Measurements from ENCODE around the gene LAIR1. TPM values are rescaled to one million over a fixed set of nuclear protein-coding genes. Genes with fewer than 3 reads are reported as not detected.

LAIR1 gene
- not detected in 2 replicates for polyA plus RNA-seq (2011; rRNA removed)
- not detected in 2 replicates for polyA minus RNA-seq (2011; rRNA and poly(A)+ RNA removed)

- CTCF ChIA-PET, result interaction anchor here (1.1 kb wide), 1 partner anchor 26 kb away, joined by 4 read pairs; no protein-coding TSS in a partner anchor
- Histone ChIP-seq H3K27me3 (ENCODE audit: control insufficient read depth, insufficient read depth, low read length) (no peaks in the 10 kb centered on the region), H3K36me3 (ENCODE audit: control insufficient read depth, insufficient read depth, low read length) (no peaks in the 10 kb centered on the region), H3K4me3 (ENCODE audit: low read depth, low read length) (no peak within 1 kb of the TSS)
- no peak for DNase-seq (ENCODE audit: low read depth)
- POLR2A ChIA-PET, result no interaction called here
- TF ChIP-seq, protein P1, sequence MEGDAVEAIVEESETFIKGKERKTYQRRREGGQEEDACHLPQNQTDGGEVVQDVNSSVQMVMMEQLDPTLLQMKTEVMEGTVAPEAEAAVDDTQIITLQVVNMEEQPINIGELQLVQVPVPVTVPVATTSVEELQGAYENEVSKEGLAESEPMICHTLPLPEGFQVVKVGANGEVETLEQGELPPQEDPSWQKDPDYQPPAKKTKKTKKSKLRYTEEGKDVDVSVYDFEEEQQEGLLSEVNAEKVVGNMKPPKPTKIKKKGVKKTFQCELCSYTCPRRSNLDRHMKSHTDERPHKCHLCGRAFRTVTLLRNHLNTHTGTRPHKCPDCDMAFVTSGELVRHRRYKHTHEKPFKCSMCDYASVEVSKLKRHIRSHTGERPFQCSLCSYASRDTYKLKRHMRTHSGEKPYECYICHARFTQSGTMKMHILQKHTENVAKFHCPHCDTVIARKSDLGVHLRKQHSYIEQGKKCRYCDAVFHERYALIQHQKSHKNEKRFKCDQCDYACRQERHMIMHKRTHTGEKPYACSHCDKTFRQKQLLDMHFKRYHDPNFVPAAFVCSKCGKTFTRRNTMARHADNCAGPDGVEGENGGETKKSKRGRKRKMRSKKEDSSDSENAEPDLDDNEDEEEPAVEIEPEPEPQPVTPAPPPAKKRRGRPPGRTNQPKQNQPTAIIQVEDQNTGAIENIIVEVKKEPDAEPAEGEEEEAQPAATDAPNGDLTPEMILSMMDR (IDR thresholded peaks at IDR 0.05; ENCODE audit: insufficient read depth, low read depth, low read length), result no peak
Measured at GRCh38 chr19:54364775-54365257, at the start of gene LAIR1. Gene LAIR1 (minus strand): TSS chr19:54364931. CDS start chr19:54364804, 127 bp downstream.

GRCh38 chr19:54414156-54414555 lies 49.4 kb upstream of the LAIR1 start:
- ChIA-PET POLR2A (no interaction called here), CTCF (no interaction called here)
- TF ChIP-seq, protein P1 (IDR thresholded peaks at IDR 0.05; ENCODE audit: insufficient read depth, low read depth, low read length), result no peak
- Histone ChIP-seq H3K27me3 (ENCODE audit: control insufficient read depth, insufficient read depth, low read length) (peaks cover 6% of the 10 kb centered on the region), H3K4me3 (ENCODE audit: low read depth, low read length) (no peak overlapping the region), H3K36me3 (ENCODE audit: control insufficient read depth, insufficient read depth, low read length) (no peaks in the 10 kb centered on the region)
- DNase-seq (ENCODE audit: low read depth), result no peak

GRCh38 chr19:54412877-54413276 lies 48.1 kb upstream of the LAIR1 start:
- no peak for DNase-seq (ENCODE audit: low read depth)
- no peak overlapping the region for H3K4me3 ChIP-seq (ENCODE audit: low read depth, low read length)
- no peaks in the 10 kb centered on the region for H3K36me3 ChIP-seq (ENCODE audit: control insufficient read depth, insufficient read depth, low read length)
- ChIA-PET CTCF (no interaction called here), POLR2A (no interaction called here)
- TF ChIP-seq, protein P1 (IDR thresholded peaks at IDR 0.05; ENCODE audit: insufficient read depth, low read depth, low read length), result no peak
- peaks cover 5% of the 10 kb centered on the region for H3K27me3 ChIP-seq (ENCODE audit: control insufficient read depth, insufficient read depth, low read length)

DNA sequence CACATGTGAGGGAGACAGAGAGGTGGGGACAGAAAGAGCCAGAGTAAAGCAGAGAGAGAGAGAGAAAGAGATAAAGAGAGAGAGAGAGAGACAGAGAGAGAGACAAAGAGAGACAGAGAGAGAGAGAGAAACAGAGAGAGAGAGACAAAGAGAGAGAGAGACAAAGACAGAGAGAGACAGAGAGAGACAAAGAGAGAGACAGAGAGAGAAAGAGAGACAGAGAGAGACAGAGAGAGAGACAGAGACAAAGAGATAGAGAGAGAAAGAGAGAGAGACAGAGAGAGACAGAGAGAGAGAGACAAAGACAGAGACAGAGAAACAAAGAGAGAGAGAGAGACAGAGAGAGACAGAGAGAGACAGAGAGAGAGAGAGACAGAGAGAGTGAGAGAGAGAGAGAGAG lies 46.3 kb upstream of the LAIR1 start:
- DNase-seq (ENCODE audit: low read depth), result no peak
- H3K36me3 ChIP-seq (ENCODE audit: control insufficient read depth, insufficient read depth, low read length), result no peaks in the 10 kb centered on the region
- H3K4me3 ChIP-seq (ENCODE audit: low read depth, low read length), result no peak overlapping the region
- H3K27me3 ChIP-seq (ENCODE audit: control insufficient read depth, insufficient read depth, low read length), result no peaks in the 10 kb centered on the region; the same call in none of the 2 replicates
- POLR2A ChIA-PET, result no interaction called here
- CTCF ChIA-PET, result no interaction called here
- TF ChIP-seq, protein P1 (IDR thresholded peaks at IDR 0.05; ENCODE audit: insufficient read depth, low read depth, low read length), result no peak

DNA sequence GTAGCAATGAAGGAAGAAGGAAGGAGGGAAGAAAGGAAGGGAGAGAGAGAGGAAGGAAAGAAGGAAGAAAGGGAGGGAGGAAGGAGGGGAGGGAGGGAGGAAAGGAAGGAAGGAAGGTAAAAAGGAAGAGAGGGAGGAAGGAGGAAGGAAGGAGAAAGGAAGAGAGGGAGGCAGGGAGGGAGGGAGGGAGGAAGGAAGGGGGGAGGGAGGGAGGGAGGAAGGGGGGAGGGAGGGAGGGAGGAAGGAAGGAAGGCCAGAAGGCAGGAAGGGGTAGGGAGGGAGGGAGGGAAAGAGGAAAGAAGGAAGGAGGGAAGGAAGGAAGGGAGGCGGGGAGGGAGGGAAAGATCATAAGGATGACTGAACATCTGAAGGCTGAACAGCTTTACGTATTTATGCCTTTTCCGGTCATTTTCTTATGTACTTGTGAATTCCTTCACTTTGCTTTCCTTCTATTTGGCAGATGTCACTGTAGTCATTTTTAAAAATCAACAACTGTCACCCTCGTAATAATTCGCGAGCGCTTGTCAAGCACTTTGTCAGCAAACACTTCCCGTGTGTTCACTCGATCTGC lies 43.8 kb upstream of the LAIR1 start:
- Histone ChIP-seq H3K36me3 (ENCODE audit: control insufficient read depth, insufficient read depth, low read length) (no peaks in the 10 kb centered on the region), H3K27me3 (ENCODE audit: control insufficient read depth, insufficient read depth, low read length) (no peaks in the 10 kb centered on the region), H3K4me3 (ENCODE audit: low read depth, low read length) (no peak overlapping the region)
- DNase-seq (ENCODE audit: low read depth), result no peak
- TF ChIP-seq, protein P1 (IDR thresholded peaks at IDR 0.05; ENCODE audit: insufficient read depth, low read depth, low read length), result no peak
- ChIA-PET CTCF (interaction anchor here (1.0 kb wide), 1 partner anchor 17 kb away, joined by 3 read pairs; no protein-coding TSS in a partner anchor), POLR2A (no interaction called here)

Measured in BJ (cell line).